HCEC 1CT (cell line): ENCODE measurements around the gene IFFO2.

Source experiments
- DNase-seq: peaks from one replicate; pipeline ENCODE4 v3.0.0-alpha.2; 2017

Gene IFFO2

DNA sequence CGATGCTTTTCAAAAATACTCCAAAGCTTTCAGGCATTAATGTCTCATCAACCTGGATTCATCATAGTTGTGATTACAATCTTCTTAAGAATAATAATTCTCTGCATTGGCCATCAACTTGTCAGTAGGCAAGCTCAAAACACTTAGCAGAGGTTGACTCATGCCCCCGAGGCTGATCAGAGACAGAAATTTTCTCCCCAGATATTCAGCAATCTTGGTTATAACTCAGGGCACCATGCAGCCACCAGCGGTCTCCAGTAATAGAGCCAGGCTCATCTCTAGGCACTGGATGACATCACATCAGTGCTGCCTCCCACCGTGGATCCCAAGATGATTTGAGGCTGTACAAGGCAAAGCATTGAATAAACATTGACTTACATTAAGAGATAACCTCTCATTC is 14.3 kb upstream of the IFFO2 start:
- DNase-seq, result no peak

DNA sequence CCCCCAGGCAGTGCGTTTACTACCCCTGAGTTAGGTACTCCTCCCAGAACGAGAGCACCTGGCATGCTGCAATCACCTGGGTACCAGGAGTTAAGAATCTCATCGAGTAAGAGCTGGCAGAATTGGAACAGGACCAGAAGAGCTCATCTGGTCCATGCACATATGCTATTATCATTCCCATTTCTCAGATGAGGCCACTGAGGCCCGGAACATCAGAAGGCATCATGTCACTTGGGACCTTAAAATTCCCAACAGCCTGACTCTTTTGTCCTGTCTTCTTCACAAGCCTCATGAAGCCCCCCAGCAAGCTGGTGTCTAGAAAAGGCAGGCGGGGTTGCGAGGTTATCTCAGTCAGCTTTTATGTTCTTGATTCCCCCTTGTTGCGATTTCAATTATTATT is 13.9 kb upstream of the IFFO2 start:
- no peak for DNase-seq

DNA sequence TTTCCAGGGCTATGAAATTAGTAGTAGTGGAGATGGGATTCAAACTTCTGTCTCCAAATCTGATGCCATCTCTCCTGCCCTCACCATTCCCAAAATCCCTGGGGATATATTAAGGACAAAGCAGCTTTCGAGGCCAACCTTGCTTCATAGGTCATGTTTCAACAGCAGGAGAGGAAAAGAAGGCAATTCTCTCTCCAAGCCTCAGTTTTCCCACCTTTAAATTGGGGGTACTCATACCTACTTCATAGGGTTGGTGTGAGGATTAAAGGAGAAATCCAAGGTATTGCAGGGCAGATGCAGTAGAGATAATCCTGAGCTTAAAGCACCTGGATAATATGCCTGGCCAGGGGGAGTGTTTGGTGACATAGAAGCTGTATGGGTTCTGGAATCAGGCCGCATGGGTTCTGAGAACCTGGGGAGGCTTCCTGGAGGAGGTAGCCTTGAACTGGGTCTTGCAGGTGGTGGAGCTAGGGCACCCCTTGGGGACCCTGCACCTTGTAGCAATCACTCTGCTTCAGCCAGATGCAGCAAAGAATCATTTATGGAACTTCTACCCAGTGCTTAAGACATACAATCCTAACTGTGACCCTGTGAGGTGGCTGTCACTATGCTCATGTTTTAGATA is 10.7 kb upstream of the IFFO2 start:
- DNase-seq, result no peak

DNA sequence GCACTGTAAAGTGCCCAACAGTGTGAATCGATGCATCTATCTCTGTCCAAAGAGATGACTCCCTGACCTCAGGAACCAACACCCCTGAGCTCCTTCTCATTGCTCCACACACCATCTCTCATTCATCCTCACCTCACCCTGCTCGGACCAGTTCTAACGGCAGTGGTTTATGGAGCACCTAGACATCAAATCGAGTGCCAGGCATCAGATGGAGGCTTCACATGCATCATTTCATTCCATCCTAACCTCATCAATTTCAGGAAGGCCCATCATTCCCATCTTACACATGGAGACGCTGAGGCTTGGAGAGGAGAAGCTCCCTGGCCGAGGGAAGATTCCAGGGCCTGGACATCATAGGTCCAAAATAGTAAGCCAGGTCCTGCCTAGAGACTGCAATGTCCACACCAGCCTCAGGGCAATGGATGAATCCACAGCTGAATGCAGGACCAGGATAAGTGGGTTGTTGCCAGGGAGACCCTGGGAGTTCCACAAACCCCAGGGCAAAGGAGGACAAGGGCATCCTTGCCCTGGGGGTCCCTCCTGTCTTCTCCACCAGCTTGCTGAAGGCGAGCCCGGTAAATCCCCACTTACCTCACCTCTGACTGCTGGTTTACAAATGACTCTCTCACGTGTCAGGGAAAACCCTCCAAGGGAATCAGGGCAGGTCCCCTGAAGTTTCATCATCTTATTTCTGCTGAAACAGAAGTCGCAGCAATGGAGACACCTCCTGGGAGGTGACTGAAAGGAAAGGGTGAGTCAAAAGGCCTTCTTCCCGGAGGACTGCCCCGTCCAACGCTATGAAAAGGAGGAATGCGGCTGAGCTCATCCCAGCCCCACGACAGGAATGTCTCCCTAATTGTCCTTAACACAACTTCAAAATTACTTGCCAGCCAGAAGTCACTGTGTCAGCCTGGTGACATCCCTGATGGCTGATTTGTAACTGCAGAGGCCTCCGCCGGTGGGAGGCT is 9.0 kb upstream of the IFFO2 start:
- no peak for DNase-seq

DNA sequence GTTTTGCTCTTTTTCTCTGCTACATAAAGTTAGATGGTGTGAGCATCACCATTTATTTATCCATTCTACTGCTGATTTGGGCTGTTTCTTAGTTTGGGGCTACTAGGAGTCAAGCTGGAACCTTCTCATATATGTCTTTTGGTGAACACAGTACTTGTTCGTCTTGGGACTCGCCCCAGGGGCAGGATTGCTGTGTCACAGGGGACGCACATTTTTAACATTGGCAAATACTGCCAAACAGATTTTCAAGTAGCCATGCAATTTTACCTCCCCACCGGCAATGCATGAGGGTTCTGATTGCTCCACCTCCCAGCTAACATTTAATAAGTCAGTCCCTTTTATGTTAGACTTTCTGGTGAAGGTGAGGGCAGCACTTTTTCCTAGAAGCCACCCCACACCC is 7.5 kb upstream of the IFFO2 start:
- no peak for DNase-seq

DNA sequence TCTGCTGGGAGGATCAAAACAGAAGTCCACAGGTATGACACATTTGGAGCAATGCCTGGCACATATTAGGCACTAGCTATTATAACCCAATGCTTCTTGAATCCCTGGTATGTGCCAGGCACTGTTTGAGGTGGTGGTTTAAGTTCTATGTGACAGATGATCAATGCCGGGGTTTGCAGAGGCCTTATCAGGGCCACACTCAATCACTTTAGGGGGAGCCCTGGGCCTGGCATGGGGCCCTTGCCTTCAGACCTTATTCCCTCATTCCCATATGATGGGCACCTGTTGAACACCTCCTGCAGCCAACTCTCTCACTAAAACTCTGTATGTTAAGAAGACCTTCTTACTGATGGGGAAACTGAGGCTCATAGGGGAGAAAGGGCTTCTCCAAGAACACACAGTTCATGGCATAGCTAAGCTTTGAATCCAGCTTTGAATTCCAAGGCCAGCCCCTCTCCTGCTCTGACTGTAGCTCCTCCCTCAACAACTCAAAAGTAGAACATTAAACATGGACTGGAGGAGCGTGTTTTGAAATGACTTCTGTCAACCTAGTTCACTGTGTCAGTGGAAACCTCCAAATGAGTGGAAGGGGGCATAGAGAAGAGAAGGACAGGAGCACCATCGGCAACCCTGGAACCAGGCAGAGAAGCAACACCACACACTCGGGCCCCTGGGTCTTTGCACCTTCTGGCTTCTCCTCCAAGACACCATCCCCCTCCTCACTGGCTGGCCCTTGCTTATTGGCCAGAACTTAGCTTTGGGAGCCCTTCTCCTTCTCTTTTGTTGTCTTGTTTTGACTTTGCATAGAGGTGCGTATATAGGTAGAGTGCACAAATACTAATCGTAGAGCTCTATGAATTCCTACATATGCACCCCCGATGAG is 6.6 kb upstream of the IFFO2 start:
- no peak for DNase-seq

DNA sequence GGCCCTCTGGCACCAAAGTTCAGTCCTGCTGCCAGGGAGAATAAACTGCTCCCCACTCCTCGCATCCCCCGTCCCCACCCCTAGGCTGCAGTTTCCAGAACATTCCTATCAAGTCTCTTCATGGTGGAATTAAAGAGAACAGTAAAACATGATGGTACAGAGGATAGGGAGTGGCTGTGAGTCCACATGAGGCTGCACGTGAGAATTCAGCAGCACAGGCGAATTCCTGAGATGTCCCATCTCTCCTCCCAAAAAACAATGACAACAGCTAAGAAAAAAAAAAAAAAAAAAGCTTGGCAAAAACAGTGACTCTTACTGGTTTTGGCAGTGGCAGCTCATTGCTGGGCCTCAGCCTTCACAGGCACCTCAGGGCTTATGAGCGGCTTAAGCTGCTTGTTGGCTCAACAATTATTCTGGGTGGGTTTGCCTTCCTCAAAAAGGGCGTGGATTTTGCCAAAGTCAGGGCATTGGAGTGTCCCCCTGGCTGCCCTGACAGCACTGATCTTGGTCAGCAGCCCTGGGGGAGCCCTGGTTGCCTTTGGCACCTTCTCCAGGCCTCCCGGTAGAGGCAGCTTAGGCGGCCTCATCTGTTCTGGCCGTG is 5.7 kb upstream of the IFFO2 start:
- DNase-seq, result no peak

DNA sequence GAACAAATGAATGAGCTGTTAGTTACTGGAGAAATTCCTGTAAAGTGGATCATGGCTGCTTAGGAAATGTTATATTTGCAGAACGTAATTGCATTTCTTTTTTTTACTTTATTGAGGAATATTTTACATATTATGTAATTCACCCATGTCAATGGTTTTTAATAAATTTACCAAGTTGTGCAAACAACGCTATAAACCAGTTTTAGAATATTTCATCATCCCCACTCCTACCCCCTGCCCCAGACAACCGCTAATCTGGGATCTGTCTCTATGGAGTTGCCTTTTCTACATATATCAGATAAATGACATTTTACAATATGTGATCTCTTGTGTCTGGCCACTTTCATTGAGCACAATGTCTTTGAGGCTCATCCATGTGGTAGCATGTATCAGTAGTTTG is 4.3 kb upstream of the IFFO2 start:
- no peak for DNase-seq

DNA sequence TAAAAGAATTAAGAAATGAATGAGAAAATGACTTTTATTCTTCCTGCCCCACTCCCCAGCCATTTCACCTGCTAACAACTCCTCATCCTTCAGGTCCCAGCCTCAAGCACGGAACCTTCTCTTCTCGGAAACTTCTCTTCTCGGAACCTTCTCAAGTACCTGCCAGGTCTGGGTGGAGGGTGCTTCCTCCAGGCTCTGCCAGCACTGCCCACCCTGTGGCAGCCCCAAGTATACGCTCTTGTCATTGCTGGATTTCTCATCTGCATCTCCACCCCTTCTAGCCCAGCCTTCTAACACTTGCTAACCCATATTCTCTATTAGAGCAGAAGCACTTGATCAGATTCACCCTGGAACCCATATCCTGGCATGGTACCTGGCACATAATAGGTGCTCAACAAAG is 3.9 kb upstream of the IFFO2 start:
- DNase-seq, result no peak

DNA sequence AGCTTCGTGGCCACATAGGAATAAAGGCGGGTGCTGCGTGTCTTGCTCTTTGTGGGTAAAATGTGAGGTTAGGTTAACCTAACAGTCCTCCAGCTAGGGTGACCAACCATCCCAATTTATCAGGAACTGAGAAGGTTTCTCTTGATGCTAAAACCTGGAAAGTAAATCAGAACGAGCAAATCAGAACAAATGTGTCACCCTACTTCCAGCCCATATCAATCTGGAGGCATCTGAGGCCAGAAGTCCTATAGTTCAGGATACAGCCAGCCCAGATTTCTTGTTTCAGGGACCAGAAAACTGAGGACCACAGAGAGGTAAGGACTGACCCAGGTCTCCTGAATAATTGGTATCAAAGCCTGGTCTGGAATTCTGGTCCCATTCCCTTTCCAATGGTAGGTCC is 3.1 kb upstream of the IFFO2 start:
- no peak for DNase-seq

DNA sequence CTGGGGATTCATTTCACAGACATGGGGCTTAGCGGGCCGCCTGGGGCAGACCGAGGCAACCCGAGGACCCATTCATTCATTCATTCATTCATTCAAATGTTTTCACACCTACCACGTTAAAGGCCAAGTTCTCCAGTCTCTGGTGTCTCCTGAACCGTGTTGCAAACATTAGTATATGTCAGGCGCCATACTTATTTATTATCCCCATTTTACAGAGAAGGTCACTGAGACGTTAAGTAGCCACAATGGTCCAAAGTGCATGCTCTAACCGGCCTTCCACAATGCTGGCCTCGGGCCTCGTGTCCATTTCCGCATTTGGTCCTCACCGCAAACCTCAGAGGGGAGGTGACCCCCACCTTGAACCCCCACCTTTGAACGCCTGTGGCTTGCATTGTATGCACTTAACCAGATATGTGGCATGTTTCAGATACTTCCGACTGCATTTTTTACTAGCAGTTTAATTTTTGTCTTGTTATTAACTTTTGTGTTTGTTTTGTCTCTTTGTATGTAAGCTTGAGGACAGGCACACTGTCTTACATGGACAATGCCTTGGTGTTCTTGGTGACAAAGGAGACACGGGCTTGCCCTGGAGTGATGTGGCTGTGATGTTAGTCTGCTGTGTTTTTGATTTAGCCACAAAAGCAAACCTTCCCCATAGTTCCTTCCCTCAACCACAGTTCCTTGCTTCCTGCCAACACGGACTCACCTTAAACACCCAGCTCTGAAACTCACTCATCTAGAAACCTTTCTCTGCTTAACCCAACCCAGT is 1.2 kb upstream of the IFFO2 start:
- no peak for DNase-seq

DNA sequence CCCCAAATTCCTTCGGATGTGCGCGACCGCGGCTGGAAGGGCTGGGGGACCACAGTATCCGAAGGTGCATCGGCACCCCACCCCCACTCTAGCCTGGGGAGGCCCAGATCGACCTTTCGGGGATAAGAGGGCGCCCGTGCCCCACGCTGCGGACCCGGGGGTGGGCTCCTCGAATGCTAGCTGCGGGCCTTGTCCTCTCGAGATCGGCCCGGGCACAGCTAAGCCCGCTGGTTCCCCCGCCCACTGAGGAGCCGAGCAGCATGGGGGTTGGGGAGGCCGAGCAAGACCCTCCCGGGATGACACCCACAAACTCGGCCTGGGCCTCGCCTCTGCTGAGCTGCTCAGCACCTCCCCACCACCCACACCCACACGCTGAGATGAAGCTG is 653 bp upstream of the IFFO2 start:
- no peak for DNase-seq

DNA sequence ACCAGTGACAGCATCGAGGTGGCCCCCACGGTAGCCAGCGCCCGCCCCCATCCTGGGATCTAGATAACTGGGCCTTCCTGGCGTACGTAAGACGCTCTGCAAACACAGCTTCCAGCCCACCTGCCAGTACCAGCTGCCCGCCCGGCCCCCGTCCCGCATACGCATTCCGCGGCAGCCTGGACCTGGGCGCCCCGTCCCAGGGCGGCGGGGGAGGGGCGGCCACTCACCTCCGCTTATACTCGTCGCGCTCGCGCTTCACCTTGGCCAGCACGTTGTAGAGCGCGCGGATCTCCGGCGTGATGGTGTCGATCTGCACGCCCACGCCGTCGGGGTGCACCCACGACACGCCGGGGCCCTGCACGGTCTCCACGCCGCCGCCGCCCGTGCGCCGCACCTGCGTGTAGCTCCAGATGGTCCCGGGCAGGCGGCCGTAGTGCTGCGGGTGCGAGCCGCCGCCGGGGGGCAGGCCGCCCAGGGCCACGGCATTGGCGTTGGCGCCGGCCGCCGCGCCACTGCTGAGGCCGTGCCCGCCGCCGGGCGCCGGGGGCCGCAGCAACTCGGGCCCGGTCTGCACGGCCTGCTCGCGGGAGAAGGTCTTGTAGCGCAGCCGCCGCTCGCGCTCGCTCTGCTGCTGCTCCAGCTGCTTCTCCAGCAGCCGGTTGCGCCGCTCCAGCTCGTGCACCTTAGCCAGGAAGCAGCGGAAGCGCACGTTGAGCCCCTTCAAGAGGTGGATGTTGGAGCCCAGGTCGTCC is 859 bp downstream of the IFFO2 start:
- DNase-seq, result peak; percentile 34

DNA sequence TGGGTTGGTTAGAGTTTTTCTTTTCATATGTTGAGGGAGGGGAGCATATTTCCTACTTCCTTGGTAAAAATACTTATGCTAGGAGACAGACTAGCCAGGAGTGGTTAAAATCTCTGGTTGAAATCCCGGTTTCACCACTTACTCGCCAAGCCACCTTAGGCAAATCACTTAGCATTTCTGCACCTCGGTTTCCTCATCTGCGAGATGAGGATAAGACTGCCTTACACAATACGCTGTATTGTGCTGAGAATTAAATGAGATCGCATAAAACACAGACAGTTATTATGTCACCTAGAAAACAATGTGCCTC is 1.4 kb downstream of the IFFO2 start:
- no peak for DNase-seq

DNA sequence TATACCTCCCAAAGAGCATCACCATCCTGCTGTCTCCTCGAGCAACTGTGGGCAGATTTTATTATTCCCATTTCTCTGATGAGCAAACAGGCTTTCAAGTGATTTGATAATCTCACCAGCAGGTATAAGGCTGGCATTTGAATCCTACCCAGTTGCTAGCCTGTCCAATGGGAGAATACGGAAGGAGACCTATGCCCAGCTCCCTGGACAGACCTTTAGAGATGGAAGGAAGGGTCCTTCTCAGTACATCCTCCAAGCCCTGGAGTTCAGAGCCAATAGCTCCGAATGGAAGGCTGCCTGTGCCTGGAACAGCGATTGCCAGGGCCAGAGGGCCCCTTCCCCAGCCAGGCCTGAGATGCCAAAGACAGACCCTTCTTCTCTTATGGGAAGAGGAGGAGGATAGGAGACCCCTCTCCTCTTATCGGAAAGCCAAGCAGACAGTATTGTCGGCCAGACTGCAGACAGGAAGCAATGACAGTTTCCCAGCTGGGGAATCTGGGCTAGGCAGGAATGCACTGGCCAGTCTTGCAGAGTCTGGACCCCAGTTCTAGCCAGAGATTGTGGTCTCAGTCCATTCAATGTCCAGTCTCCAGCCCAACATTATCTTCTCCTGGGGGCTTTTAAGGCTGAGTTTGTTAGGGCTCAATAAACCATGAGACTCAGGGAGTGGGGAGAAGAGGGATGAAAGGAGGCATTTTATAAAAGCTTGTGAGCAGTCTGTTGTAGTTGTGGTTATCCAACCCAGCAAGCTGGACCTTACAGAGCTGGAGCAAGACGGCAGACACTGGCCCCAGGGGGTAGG is 2.0 kb downstream of the IFFO2 start:
- no peak for DNase-seq

DNA sequence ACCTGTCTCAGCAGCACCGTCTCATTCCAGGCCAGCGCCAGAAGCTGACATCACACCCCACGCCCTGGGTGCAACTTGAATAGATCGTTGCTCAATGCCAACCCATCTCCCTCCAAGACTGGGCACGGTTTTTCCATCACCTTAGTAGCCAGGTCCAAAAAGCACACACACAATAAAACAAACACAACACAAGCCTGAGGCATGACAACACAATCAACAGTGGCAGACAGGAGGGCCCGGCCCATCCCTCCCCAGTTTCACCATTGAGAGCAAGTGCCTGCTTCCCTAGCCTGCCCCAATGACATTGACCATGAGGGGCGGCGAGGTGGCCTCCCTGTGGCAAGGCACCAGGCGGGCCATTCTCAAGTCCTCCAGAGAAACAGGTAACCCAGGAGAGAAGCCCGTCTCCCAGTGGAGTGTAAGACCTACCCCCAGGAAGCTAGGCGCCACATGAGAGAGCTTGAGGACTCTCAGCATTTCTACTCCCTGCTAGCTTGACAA is 2.7 kb downstream of the IFFO2 start:
- no peak for DNase-seq

DNA sequence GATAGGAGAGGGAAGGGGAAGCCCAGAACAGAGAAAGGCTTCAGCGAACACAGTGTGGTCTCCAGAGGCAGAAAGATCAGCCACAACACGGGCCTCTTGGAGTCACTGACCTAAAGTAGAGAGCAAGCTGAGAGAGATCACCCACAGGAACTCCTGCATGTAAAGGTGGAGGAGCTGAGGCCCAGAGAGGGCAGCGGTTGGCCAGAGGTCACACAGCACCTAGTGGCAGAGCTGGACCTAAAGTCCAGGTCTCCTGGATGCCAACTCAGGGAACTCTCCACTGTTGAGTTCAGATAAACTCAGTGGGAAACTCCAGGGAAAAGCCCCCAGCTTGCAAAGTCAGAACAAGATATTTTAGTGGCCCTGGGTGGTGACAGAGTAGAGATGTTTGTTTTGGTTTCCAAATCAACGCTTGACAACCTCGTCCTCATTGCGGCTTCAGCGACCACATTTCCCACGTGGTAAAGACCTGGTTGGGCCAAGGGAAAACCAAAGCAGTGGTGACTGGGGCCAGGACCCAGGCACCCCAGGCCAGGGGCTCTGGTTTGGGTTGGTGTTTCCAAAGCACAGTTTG is 4.6 kb downstream of the IFFO2 start:
- no peak for DNase-seq

DNA sequence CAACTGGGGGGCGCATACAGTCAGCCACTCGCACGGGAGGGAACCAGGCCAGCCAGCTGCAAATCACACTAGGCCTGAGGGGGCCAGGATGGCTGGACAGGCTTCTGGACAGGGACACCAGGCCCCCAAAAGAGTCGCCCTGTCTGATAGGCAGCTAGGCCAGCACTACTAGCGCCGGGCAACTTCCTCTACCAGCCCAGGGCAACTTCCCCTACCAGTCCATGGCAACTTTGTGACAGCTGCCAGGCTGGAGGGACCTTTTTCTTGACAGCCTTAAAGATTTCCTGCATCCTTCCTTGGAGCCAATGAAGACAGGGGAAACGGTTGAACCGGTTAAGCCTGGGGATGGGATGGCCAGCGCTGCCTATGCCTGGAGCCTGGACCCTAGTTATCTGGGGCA is 5.1 kb downstream of the IFFO2 start:
- DNase-seq, result no peak

DNA sequence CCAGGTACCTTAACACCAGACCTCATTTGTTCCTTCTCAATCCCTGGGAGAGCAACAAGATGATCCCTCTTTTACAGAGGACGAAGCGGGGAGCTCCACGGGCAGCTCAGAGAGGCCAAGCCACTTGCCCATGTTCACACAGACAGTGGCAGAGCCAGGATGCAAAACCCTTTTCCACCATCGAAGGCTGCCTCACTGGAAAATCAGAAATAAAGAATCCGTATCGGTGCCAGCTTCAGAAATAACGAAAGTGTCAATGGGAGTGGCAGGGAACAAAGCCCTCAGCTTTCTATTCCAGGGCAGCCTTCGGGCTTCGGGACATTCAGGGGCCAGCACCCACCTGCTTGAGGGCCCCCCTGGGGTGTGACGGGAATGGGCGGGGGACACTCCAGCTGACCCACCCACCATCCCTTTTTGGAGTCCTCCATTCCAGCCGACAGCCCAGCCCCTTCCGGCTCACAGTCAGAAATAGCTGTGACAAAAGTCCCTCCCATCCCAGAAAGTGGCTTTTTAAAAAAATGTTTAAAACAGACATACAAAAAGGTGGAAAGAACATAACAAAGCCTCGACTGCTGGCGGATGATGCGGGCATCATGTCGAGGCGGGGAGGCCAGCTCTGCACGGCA is 6.0 kb downstream of the IFFO2 start:
- DNase-seq, result no peak
